ENCODE data around the gene PARP3.
"Not testable (repeated sequence)": the region's sequence is repeated elsewhere in the genome, so short reads cannot be mapped to it uniquely, and the experiment has no call there.

Gene PARP3

GRCh38 chr3:51986010-51986947 is 44.1 kb downstream of the PARP3 start:
- DNase-seq (ENCODE audit: low spot score in 2 of 2), result no peak
- H3K9me3 ChIP-seq, result no peaks in the 10 kb centered on the region
- no peaks in the 10 kb centered on the region for H3K27me3 ChIP-seq (ENCODE audit: low read depth)
- peaks cover 2% of the 10 kb centered on the region for H3K36me3 ChIP-seq (replicated peaks)
- peaks cover 23% of the 10 kb centered on the region for H3K4me1 ChIP-seq
- in situ Hi-C loops (cut with MboI; ENCODE audit: low sequenced_read_pairs), result no loop called here
- H3K4me3 ChIP-seq, result no peak overlapping the region

DNA sequence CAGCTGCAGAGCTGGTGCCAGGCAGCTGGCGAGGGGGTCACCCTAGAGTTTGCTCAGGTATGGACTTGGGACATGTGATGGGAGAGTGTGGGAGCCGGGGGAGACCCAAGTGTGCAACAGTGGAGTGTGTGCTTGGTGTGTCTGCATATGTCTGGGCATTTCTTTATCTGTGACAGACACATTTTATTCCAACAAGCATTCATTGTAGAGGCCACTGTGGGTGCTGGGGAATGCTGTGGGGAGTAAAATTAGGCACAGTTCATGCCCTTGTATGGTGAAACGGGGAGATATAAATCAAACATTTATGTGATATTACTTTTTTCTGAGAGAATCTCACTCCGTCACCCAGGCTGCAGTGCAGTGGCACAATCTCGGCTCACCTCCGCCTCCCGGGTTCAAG is 45.4 kb downstream of the PARP3 start:
- Histone ChIP-seq H3K9me3 (no peaks in the 10 kb centered on the region), H3K4me1 (peaks cover 21% of the 10 kb centered on the region), H3K4me3 (no peak overlapping the region), H3K27me3 (ENCODE audit: low read depth) (no peaks in the 10 kb centered on the region), H3K36me3 (replicated peaks) (peaks cover 15% of the 10 kb centered on the region)
- no peak for DNase-seq (ENCODE audit: low spot score in 2 of 2)
- in situ Hi-C loops (cut with MboI; ENCODE audit: low sequenced_read_pairs), result no loop called here

DNA sequence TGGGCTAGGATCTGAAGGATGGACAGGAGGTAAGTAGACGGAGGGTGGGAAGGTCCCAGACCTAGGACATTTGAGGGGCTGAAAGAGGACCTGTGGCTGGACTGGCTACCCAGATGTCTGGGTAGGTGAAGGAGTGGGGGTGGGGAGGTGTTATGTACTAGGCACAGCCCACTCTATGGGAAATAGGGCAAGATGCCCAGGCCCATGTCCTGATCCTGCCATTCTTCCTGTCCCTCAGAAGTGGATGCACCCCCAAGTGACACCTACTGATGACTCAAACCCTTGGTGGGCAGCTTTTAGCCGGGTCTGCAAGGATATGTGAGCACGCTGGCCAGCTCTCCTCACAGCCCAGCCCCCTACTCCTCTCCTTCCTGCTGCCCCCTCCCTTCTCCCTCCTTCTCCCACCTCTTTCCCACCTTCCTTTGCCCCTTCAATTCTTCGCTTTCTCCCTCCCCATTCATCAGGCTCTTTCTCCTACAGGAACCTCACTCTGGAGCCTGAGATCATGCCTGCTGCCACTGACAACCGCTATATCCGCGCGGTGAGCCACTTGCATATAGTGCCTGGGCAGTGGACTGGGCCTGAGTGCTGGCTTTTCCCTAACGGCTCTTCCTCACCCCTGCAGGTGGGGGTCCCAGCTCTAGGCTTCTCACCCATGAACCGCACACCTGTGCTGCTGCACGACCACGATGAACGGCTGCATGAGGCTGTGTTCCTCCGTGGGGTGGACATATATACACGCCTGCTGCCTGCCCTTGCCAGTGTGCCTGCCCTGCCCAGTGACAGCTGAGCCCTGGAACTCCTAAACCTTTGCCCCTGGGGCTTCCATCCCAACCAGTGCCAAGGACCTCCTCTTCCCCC is 46.4 kb downstream of the PARP3 start:
- Histone ChIP-seq H3K27me3 (ENCODE audit: low read depth) (no peaks in the 10 kb centered on the region), H3K36me3 (replicated peaks) (peaks cover 25% of the 10 kb centered on the region), H3K4me1 (peaks cover 20% of the 10 kb centered on the region), H3K4me3 (no peak overlapping the region), H3K9me3 (no peaks in the 10 kb centered on the region)
- in situ Hi-C loops (cut with MboI; ENCODE audit: low sequenced_read_pairs), result no loop called here
- DNase-seq (ENCODE audit: low spot score in 2 of 2), result no peak

GRCh38 chr3:51990501-51990971 is 48.4 kb downstream of the PARP3 start:
- Histone ChIP-seq H3K36me3 (replicated peaks) (peaks cover 45% of the 10 kb centered on the region), H3K4me1 (peaks cover 22% of the 10 kb centered on the region)
- H3K27me3 ChIP-seq (ENCODE audit: low read depth); H3K9me3 ChIP-seq; in situ Hi-C loops (cut with MboI; ENCODE audit: low sequenced_read_pairs); H3K4me3 ChIP-seq; DNase-seq (ENCODE audit: low spot score in 2 of 2): not testable (repeated sequence)

GRCh38 chr3:51992017-51992682 is 50.0 kb downstream of the PARP3 start:
- DNase-seq (ENCODE audit: low spot score in 2 of 2), result no peak
- H3K4me3 ChIP-seq, result no peak overlapping the region
- in situ Hi-C loops (cut with MboI; ENCODE audit: low sequenced_read_pairs), result no loop called here
- H3K36me3 ChIP-seq (replicated peaks), result peaks cover 45% of the 10 kb centered on the region
- no peaks in the 10 kb centered on the region for H3K27me3 ChIP-seq (ENCODE audit: low read depth)
- no peaks in the 10 kb centered on the region for H3K9me3 ChIP-seq
- peaks cover 22% of the 10 kb centered on the region for H3K4me1 ChIP-seq

DNA sequence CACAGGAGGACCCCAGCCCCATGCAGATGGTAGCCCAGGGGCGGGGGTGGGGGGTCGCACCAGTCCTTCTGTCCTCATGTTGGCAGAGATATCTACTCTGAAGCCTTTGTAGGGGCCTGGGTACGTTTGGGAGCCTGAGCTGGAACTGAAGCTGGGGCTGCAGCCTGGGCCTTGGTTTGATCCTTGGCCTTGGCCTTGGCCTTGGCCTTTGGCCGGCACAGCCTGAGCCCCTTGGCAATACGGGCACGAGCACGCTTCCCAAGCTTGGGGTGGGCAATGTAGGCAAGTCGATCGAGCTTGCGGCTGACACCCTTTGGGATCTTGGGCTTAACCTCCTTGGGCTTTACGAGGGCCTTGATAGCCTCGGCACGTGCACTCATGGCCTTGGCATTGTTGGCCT is 51.5 kb downstream of the PARP3 start:
- H3K27me3 ChIP-seq (ENCODE audit: low read depth); DNase-seq (ENCODE audit: low spot score in 2 of 2); H3K4me3 ChIP-seq; in situ Hi-C loops (cut with MboI; ENCODE audit: low sequenced_read_pairs); H3K9me3 ChIP-seq: not testable (repeated sequence)
- Histone ChIP-seq H3K36me3 (replicated peaks) (peaks cover 45% of the 10 kb centered on the region), H3K4me1 (peaks cover 22% of the 10 kb centered on the region)

GRCh38 chr3:51994530-51994929 is 52.4 kb downstream of the PARP3 start:
- Histone ChIP-seq H3K27me3 (ENCODE audit: low read depth) (no peaks in the 10 kb centered on the region), H3K36me3 (replicated peaks) (peaks cover 45% of the 10 kb centered on the region), H3K9me3 (no peaks in the 10 kb centered on the region), H3K4me1 (peaks cover 22% of the 10 kb centered on the region), H3K4me3 (peak overlapping the region; percentile 93)
- in situ Hi-C loops (cut with MboI; ENCODE audit: low sequenced_read_pairs), result no loop called here
- no peak for DNase-seq (ENCODE audit: low spot score in 2 of 2)

GRCh38 chr3:51995346-51996163 is 53.4 kb downstream of the PARP3 start, which contains the start of gene RPL29:
RPL29 (minus strand) TSS chr3:51995895; CDS start chr3:51995461, 434 bp downstream.
- H3K9me3 ChIP-seq, result no peaks in the 10 kb centered on the region
- in situ Hi-C loops (cut with MboI; ENCODE audit: low sequenced_read_pairs), result no loop called here
- peak within 1 kb of the TSS; percentile 93 for H3K4me3 ChIP-seq
- no peaks in the 10 kb centered on the region for H3K27me3 ChIP-seq (ENCODE audit: low read depth)
- H3K4me1 ChIP-seq, result peaks cover 22% of the 10 kb centered on the region
- peak; percentile 89 to 94 for DNase-seq (ENCODE audit: low spot score in 2 of 2)
- H3K36me3 ChIP-seq (replicated peaks), result peaks cover 45% of the 10 kb centered on the region

DNA sequence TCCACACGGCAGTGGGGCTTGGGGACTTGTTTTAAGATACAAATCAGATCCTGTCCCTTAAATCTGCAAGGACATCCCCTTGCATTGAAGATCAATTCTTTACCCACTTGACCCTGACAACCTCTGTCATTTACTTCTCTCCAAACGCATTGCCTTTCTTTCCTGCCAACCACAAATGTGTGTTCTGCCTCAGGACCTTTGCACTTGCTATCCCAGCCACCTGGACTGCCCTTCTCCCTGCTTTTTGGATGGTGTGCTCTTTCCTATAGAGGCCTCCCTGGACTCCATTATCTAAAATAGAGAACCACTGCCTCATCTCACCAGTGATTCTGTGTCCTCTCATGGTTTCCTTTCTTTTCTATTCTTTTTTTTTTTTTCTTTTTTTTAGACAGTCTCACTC is 55.0 kb downstream of the PARP3 start:
- Histone ChIP-seq H3K36me3 (replicated peaks) (peaks cover 34% of the 10 kb centered on the region), H3K4me3 (no peak overlapping the region), H3K4me1 (peaks cover 17% of the 10 kb centered on the region), H3K27me3 (ENCODE audit: low read depth) (no peaks in the 10 kb centered on the region), H3K9me3 (no peaks in the 10 kb centered on the region)
- no peak for DNase-seq (ENCODE audit: low spot score in 2 of 2)
- in situ Hi-C loops (cut with MboI; ENCODE audit: low sequenced_read_pairs), result no loop called here

DNA sequence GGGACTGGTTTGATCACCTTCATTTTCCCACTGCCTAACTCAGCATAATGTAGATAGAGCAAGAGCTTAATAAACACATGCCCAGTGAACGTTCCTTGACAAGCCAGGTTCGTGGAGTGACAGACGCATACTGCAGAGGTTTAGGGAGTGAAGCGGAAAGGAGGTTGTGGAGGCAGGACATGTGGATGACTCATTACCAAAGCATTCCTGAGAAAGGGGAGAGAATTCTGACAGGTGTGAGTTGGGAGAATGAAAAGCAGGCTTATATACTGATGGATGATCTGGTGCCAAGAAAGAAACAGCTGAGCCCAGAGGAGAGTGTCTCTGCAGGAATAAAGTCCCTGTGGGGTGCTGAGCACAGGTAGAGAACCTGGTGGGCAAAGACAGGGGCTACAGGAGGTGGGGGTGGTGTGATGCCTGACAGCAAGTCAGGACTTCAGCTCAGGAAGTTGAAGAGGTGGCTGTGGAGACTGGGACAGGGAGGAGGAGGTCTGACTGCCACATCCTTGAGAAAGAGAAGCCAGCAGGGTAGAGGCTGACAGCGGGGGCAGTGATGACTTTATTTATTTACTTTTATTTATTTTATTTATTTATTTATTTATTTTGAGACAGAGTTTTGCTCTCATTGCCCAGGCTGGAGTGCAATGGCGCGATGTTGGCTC is 55.9 kb downstream of the PARP3 start:
- H3K9me3 ChIP-seq, result no peaks in the 10 kb centered on the region
- no peak for DNase-seq (ENCODE audit: low spot score in 2 of 2)
- H3K4me3 ChIP-seq, result no peak overlapping the region
- in situ Hi-C loops (cut with MboI; ENCODE audit: low sequenced_read_pairs), result no loop called here
- H3K4me1 ChIP-seq, result peaks cover 12% of the 10 kb centered on the region
- no peaks in the 10 kb centered on the region for H3K27me3 ChIP-seq (ENCODE audit: low read depth)
- peaks cover 25% of the 10 kb centered on the region for H3K36me3 ChIP-seq (replicated peaks)
